T-helper 1 cell treated with Interleukin-12 subunit alpha and Interleukin-12 subunit beta and Interleukin-4 antibody, amounts not matched to agents 30 μg/mL and 1 μg/mL, for 36 hours (primary cell): ENCODE results near the gene DNAAF3.

Experiments used
- H3K27ac Mint-ChIP-seq: one replicate; pipeline ENCODE4 v1.8.0; 2021; ENCODE audit warnings: mild to moderate bottlenecking, mixed read lengths
- H3K27me3 Mint-ChIP-seq: one replicate; pipeline ENCODE4 v1.8.0; 2021; ENCODE audit warnings: low read depth, mixed read lengths
- H3K36me3 Mint-ChIP-seq: one replicate; pipeline ENCODE4 v1.8.0; 2021; ENCODE audit warnings: low read depth, mixed read lengths
- H3K4me1 Mint-ChIP-seq: one replicate; pipeline ENCODE4 v1.8.0; 2021; ENCODE audit warnings: low read depth, mixed read lengths
- H3K4me3 Mint-ChIP-seq: one replicate; pipeline ENCODE4 v1.8.0; 2021; ENCODE audit warnings: mild to moderate bottlenecking, moderate library complexity, mixed read lengths
- H3K9me3 Mint-ChIP-seq: one replicate; pipeline ENCODE4 v1.8.0; 2021; ENCODE audit warnings: mixed read lengths

The DNAAF3 gene

DNA sequence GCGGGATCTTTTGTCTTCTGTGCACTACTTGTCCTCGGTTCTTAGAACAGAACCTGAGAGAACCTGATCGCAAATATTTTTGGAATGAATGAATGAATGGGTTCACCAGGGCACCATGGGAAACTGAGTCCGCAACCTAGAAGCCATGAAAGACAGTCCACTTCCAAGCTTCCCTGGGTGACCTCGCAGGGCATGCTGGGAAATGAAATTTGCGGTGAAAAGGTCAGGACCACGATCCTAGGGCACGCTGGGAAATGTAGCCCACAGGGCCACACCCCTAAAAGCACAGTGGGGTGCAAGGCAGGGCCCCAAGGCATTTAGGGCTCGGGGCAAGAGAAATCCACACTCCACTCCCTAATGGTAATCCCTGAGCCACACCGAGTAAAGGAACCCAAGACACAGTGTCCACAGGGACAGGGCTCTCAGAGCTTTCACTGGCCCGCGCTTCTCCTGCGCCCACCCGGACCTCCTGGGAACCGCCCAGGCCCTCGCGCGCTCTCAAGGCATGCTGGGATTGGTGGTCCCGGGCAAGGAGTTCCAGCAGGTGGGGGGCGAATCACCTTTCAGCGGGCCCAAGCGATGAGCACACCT lies 47.9 kb downstream of the DNAAF3 start:
- Mint-ChIP-seq H3K4me1 (peaks cover 28% of the 10 kb centered on the region), H3K27ac (peak overlapping the region; percentile 90), H3K4me3 (peak overlapping the region; percentile 96), H3K36me3 (peaks cover 4% of the 10 kb centered on the region), H3K27me3 (peaks cover 7% of the 10 kb centered on the region), H3K9me3 (no peaks in the 10 kb centered on the region)

DNA sequence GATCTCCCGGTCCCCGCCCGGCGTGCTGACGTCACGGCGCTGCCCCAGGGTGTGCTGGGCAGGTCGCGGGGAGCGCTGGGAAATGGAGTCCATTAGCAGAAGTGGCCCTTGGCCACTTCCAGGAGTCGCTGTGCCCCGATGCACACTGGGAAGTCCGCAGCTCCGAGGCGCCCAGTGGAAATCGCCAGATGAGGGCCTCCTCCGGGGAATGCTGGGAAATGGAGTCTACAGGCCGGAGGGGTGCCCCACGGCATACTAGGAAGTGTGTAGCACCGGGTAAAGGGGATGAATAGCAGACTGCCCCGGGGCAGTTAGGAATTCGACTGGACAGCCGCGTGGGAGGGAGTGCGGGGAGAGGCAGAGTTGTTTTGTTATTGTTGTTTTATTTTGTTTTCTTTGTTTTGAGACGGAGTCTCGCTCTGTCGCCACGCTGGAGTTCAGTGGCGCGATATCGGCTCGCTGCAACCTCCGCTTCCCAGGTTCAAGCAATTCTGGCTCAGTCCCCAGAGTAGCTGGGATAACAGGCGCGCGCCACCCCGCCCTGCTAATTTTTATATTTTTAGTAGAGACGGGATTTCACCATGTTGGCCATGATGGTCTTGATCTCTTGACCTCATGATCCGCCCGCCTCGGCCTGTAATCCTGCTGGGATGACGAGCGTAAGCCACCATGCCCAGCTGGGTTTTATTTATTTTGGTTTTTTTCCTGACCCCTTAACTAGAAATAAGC lies 48.6 kb downstream of the DNAAF3 start:
- Mint-ChIP-seq H3K27me3 (peaks cover under 1% of the 10 kb centered on the region), H3K4me1 (peaks cover 28% of the 10 kb centered on the region), H3K27ac (peak overlapping the region; percentile 90), H3K9me3 (no peaks in the 10 kb centered on the region), H3K36me3 (peaks cover 4% of the 10 kb centered on the region), H3K4me3 (peak overlapping the region; percentile 96)

DNA sequence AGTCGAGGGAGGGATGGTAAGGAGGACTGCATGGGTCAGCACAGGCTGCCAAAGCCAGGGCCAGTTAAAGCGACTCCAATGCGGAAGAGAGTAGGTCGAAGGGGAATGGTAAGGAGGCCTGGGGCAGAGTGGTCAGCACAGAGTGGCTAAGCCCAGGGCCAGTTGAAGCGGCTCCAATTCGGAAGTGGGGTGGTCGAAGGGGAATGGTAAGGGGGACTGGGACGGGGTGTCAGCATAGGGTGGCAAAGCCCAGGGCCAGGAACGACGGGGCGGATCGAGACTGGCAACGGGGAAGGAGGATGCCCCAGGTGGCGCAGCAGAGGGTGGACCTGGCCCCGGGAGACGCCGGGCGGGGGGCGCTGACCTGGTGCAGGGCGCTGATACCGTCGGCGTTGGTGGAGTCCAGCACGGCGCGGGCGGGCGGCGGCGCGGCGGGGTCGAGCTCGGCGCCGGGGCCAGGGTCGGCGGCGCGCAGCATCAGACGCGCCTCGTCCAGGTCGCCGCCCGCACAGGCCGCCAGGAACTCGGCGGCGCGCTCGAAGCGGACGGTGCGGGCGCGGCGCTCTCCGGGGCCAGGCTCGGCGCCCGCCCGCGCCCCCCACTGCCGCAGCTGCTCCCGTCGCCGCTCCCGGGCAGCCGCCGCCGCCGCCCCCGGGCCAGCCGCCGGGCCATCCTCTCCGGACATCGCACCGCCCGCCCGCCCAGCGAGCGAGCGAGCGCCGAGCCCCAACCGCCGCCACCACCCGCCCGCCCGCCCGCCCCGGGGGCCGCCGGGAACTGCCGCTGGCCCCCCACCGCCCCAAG lies 49.4 kb downstream of the DNAAF3 start, which contains the start of gene PPP1R12C:
PPP1R12C (minus strand) TSS at position 779 of the 804 bp plus-strand sequence; CDS start at position 685, 94 bp downstream.
- H3K4me3 Mint-ChIP-seq: peak within 1 kb of the TSS; percentile 100
- H3K4me1 Mint-ChIP-seq: peaks cover 28% of the 10 kb centered on the region
- no peaks in the 10 kb centered on the region for H3K27me3 Mint-ChIP-seq
- H3K27ac Mint-ChIP-seq: peak within 1 kb of the TSS; percentile 96
- H3K36me3 Mint-ChIP-seq: peaks cover 4% of the 10 kb centered on the region
- H3K9me3 Mint-ChIP-seq: no peaks in the 10 kb centered on the region

DNA sequence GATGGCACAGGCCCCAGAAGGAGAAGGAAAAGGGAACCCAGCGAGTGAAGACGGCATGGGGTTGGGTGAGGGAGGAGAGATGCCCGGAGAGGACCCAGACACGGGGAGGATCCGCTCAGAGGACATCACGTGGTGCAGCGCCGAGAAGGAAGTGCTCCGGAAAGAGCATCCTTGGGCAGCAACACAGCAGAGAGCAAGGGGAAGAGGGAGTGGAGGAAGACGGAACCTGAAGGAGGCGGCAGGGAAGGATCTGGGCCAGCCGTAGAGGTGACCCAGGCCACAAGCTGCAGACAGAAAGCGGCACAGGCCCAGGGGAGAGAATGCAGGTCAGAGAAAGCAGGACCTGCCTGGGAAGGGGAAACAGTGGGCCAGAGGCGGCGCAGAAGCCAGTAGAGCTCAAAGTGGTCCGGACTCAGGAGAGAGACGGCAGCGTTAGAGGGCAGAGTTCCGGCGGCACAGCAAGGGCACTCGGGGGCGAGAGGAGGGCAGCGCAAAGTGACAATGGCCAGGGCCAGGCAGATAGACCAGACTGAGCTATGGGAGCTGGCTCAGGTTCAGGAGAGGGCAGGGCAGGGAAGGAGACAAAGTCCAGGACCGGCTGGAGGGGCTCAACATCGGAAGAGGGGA lies 50.1 kb downstream of the DNAAF3 start:
- no peaks in the 10 kb centered on the region for H3K9me3 Mint-ChIP-seq
- H3K27me3 Mint-ChIP-seq: no peaks in the 10 kb centered on the region
- peaks cover 28% of the 10 kb centered on the region for H3K4me1 Mint-ChIP-seq
- H3K27ac Mint-ChIP-seq: peak overlapping the region; percentile 96
- peak overlapping the region; percentile 100 for H3K4me3 Mint-ChIP-seq
- H3K36me3 Mint-ChIP-seq: peaks cover 4% of the 10 kb centered on the region

DNA sequence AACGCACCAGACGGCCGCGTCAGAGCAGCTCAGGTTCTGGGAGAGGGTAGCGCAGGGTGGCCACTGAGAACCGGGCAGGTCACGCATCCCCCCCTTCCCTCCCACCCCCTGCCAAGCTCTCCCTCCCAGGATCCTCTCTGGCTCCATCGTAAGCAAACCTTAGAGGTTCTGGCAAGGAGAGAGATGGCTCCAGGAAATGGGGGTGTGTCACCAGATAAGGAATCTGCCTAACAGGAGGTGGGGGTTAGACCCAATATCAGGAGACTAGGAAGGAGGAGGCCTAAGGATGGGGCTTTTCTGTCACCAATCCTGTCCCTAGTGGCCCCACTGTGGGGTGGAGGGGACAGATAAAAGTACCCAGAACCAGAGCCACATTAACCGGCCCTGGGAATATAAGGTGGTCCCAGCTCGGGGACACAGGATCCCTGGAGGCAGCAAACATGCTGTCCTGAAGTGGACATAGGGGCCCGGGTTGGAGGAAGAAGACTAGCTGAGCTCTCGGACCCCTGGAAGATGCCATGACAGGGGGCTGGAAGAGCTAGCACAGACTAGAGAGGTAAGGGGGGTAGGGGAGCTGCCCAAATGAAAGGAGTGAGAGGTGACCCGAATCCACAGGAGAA lies 50.9 kb downstream of the DNAAF3 start:
- Mint-ChIP-seq H3K27me3 (no peaks in the 10 kb centered on the region), H3K27ac (peak overlapping the region; percentile 96), H3K36me3 (peaks cover 6% of the 10 kb centered on the region), H3K4me3 (peak overlapping the region; percentile 100), H3K4me1 (peaks cover 28% of the 10 kb centered on the region), H3K9me3 (no peaks in the 10 kb centered on the region)

DNA sequence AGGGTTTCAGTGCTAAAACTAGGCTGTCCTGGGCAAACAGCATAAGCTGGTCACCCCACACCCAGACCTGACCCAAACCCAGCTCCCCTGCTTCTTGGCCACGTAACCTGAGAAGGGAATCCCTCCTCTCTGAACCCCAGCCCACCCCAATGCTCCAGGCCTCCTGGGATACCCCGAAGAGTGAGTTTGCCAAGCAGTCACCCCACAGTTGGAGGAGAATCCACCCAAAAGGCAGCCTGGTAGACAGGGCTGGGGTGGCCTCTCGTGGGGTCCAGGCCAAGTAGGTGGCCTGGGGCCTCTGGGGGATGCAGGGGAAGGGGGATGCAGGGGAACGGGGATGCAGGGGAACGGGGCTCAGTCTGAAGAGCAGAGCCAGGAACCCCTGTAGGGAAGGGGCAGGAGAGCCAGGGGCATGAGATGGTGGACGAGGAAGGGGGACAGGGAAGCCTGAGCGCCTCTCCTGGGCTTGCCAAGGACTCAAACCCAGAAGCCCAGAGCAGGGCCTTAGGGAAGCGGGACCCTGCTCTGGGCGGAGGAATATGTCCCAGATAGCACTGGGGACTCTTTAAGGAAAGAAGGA lies 51.8 kb downstream of the DNAAF3 start:
- H3K9me3 Mint-ChIP-seq: no peaks in the 10 kb centered on the region
- H3K4me3 Mint-ChIP-seq: peak overlapping the region; percentile 100
- H3K27ac Mint-ChIP-seq: no peak overlapping the region
- H3K4me1 Mint-ChIP-seq: peaks cover 25% of the 10 kb centered on the region
- H3K36me3 Mint-ChIP-seq: peaks cover 8% of the 10 kb centered on the region
- no peaks in the 10 kb centered on the region for H3K27me3 Mint-ChIP-seq

DNA sequence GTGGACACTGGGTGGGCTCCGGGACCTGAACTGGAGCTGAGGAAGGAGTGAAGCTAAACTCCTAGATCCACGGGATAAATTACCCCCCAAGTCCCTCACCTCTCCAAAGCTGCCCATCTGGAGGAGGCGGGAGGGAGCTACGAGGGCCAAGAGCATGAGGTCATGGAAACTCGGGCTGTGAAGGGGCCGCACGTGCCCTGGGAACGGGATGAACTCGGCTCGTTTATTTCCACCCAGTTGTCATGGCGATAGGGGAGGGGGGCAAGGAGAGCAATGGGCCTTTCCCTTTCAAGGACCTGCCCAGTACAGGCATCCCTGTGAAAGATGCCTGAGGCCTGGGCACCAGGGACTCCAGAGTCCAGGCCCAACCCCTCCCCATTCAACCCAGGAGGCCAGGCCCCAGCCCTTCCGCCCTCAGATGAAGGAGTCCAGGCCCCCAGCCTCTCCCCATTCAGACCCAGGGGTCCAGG lies 52.8 kb downstream of the DNAAF3 start:
- H3K36me3 Mint-ChIP-seq: peaks cover 12% of the 10 kb centered on the region
- H3K9me3 Mint-ChIP-seq: no peaks in the 10 kb centered on the region

DNA sequence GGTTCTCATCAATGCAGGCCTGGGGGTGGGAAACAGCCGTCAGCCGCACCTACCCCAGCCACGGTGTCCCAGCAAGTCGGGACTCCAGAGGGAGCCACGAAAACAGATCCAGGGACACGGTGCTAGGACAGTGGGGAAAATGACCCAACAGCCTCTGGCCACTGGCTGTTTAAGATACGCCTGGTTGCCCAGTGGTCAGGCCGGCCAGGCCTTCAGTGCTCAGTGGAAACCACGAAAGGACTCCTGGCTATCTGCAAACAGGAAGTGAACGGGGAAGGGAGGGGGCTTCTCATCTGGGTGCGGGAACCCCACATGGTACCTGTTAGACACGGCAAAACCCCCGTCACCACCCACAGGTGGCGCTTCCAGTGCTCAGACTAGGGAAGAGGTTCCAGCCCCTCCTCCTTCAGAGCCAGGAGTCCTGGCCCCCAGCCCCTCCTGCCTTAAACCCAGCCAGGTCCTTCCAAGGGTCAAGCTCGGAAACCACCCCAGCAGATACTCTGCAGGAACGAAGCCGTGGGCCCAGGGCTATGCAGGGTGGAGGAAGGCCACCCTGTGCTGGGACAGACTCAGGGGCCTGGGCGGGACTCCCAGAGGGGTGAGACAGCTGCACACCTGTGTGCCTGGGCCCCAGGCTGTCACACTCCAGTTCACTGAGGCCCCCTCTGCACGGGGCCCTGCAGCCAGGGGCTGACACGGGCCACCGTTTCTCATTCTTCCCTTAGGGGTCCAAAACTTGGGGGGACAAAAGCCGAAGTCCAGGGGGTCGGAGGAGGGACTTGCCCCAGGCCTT lies 53.4 kb downstream of the DNAAF3 start:
- Mint-ChIP-seq H3K27ac (no peak overlapping the region), H3K27me3 (no peaks in the 10 kb centered on the region), H3K36me3 (peaks cover 15% of the 10 kb centered on the region), H3K4me1 (peaks cover 24% of the 10 kb centered on the region), H3K4me3 (no peak overlapping the region), H3K9me3 (no peaks in the 10 kb centered on the region)

More for the DNA sequence above, 52.8 kb downstream of the DNAAF3 start:
- Mint-ChIP-seq H3K27ac (no peak overlapping the region), H3K4me1 (peaks cover 24% of the 10 kb centered on the region), H3K27me3 (no peaks in the 10 kb centered on the region), H3K4me3 (no peak overlapping the region)

DNA sequence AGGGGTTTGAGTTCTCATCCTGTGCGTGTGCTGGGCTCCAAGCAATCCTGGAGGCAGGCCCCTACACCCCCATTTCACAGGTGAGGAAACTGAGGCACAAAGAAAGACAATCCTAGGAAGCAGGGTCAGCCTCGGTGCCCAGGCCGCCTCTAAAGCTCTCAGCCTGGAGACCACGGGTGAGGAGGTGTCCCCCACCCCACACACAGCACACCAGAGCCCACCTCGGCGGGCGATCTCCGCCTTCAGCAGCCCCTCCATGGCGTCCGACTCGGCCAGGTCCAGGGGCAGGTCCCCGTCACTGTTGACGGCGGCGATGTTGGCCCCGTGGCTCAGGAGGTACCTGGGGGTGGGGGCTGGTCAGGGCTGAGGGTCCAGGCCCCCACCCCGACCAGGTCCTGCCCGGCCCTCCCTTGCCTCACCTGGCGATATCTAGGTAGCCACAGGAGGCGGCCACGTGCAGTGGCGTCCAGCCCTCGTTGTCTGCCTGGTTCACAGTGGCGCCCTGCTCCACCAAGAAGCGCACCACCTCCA lies 54.1 kb downstream of the DNAAF3 start:
- H3K9me3 Mint-ChIP-seq: no peaks in the 10 kb centered on the region

DNA sequence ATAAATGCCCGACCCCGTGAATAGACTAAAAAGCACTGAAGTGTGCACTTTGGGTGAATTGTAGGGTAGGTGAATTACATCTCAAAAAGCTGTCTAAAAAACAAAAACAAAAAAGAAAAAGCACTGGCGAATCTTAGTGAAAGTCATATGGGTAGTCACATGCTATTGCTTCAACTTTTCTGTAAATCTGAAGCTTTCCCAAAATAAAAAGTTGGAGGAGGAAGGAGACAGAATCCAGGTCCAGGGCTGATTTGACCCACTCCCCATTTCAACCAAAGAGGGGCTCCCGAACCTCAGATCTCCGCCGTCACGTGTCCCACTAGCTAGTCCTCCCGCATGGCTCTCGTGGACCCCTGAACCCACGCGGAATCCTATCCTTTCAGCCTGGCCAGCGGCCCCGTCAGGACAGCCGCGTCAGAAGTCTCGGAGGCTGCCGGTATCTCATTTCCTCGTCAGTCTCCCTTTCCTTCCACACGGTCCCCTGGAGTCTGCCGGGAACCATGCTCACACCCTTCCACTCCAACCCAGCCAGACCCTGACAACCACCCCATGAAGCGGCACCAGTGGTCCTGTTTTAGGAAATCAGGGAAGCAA lies 55.1 kb downstream of the DNAAF3 start:
- H3K4me1 Mint-ChIP-seq: peaks cover 25% of the 10 kb centered on the region
- H3K36me3 Mint-ChIP-seq: peaks cover 22% of the 10 kb centered on the region
- H3K27ac Mint-ChIP-seq: no peak overlapping the region
- no peak overlapping the region for H3K4me3 Mint-ChIP-seq
- H3K27me3 Mint-ChIP-seq: no peaks in the 10 kb centered on the region
- peaks cover 3% of the 10 kb centered on the region for H3K9me3 Mint-ChIP-seq

More for the DNA sequence above, 54.1 kb downstream of the DNAAF3 start:
- Mint-ChIP-seq H3K27ac (no peak overlapping the region), H3K4me3 (no peak overlapping the region), H3K36me3 (peaks cover 15% of the 10 kb centered on the region), H3K27me3 (no peaks in the 10 kb centered on the region), H3K4me1 (peaks cover 21% of the 10 kb centered on the region)

DNA sequence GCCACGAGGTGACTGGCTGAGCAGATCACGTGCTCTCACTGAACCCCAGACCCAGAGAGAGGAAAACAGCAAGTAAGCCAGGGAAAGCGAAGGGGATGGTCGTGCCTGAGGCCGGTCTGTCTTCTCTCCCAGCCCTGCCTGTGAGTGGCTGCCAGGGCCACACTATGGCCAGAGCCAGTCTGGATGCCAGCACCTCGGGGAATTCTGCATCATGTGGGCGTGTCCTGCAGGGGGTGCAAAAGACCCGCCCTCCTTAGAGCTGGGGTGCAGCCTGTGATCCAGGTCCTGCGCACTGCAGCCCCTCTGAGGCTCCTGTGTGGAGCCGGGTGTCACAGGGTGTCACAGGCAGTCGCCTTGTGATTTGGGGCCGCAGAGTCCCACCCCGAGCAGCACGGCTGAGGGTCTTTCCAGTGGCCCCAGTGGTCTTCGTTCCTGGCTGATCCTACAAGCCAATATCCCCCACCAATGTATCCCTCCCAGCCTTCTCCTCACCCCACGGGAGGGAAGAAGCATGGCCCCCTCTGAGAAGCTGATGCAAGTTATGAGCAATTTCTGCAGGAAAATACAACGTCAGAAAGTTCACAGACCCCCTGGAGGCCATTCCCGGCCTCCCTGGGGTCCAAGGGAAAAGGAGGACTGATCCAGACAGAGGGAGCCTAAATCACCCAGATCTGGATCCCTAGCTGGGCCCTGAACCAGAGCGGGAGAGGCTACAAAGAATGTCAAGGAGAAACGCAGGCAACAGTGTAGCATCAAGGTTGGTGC lies 56.7 kb downstream of the DNAAF3 start:
- H3K4me3 Mint-ChIP-seq: no peak overlapping the region
- H3K36me3 Mint-ChIP-seq: peaks cover 23% of the 10 kb centered on the region
- H3K27me3 Mint-ChIP-seq: no peaks in the 10 kb centered on the region
- H3K27ac Mint-ChIP-seq: no peak overlapping the region
- peaks cover 11% of the 10 kb centered on the region for H3K4me1 Mint-ChIP-seq
- H3K9me3 Mint-ChIP-seq: peaks cover 3% of the 10 kb centered on the region
